Measurements from ENCODE around the gene ZNF512B. TPM values are rescaled to one million over a fixed set of nuclear protein-coding genes. Genes with fewer than 3 reads are reported as not detected.
"Not testable (repeated sequence)": the region's sequence is repeated elsewhere in the genome, so short reads cannot be mapped to it uniquely, and the experiment has no call there.

The ZNF512B gene
- total and polyA plus RNA-seq, 5 experiments from 2014 or later = 0.57 to 19.4 (median 1.5) TPM

DNA sequence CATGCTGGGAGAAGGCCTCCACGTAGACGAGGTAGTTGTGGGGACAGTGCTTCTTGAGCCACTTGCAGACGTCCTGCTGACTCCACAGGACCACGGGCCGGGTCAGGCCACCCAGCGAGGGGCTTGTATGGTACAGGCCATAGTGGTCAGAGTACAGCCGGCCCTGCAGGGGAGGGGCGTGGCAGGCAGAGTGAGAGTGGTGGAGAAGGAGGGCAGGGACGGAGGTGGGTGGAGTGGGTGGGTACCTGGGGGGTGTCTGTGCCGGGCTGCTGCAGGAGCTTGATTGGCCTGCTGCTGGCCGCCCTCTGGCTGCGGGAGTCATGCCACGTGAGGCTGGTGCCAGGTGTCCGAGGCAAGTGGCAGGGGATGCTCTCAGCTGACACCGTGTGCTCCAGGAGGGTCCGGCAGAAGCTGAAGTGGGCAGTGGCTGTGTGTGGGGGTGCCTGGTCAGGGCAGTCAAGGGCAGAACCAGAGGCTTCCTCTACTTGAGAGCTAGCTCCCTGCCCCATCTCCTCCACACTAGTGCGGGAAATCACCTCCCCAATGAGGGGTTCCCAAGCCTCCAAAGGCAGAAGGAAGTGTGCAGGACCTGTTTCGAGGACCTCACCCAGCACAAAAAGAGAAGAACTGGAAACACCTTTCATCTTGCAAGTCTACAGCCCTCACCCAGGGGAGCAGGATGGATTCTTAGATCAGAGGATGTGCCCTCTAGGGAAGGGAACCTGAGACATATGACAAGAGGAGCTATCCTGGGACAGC is 7.4 kb upstream of the ZNF512B start:
- Mint-ChIP-seq H3K4me1 (peaks cover 40 to 73% (median 60%) of the 10 kb centered on the region in 4 donors), H3K4me3 (peak overlapping the region in 9 of 10 donors; percentile 80 to 93 (median 84)), H3K27ac (peak overlapping the region; percentile 19 to 92 (median 82)), H3K9me3 (no peaks in the 10 kb centered on the region), H3K36me3 (peaks cover 0 to 29% (median 0%) of the 10 kb centered on the region in 3 donors), H3K27me3 (no peaks in the 10 kb centered on the region)
- POLR2A ChIA-PET = interaction anchor here (0.8 to 1.3 kb wide), 2 partner anchors 61 to 76 kb away, joined by 3 read pairs; no protein-coding TSS in a partner anchor
- no peak for DNase-seq
- no peak for ATAC-seq

DNA sequence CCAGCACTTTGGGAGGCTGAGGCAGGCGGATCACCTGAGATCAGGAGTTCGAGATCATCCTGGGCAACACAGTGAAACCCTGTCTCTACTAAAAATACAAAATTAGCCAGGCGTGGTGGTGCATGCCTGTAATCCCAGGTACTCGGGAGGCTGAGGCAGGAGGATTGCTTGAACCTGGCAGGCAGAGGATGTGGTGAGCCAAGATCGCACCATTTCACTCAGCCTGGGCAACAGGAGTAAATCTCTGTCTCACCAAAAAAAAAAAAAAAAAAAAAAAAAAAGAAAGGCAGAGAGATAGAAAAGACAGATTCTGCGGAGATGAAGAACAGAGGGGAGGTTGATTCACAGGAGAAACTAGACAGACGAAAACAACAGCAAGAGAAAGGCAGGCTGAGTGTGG is 6.8 kb upstream of the ZNF512B start:
- DNase-seq, H3K9me3 Mint-ChIP-seq, ATAC-seq, POLR2A ChIA-PET, H3K27me3 Mint-ChIP-seq: not testable (repeated sequence)
- Mint-ChIP-seq H3K27ac (peak overlapping the region in 7 of 10 donors; percentile 39 to 89 (median 75)), H3K4me1 (peaks cover 38 to 66% (median 57%) of the 10 kb centered on the region in 4 donors), H3K4me3 (peak overlapping the region in 9 of 10 donors; percentile 6 to 88 (median 49)), H3K36me3 (peaks cover 0 to 27% (median 0%) of the 10 kb centered on the region in 3 donors)

DNA sequence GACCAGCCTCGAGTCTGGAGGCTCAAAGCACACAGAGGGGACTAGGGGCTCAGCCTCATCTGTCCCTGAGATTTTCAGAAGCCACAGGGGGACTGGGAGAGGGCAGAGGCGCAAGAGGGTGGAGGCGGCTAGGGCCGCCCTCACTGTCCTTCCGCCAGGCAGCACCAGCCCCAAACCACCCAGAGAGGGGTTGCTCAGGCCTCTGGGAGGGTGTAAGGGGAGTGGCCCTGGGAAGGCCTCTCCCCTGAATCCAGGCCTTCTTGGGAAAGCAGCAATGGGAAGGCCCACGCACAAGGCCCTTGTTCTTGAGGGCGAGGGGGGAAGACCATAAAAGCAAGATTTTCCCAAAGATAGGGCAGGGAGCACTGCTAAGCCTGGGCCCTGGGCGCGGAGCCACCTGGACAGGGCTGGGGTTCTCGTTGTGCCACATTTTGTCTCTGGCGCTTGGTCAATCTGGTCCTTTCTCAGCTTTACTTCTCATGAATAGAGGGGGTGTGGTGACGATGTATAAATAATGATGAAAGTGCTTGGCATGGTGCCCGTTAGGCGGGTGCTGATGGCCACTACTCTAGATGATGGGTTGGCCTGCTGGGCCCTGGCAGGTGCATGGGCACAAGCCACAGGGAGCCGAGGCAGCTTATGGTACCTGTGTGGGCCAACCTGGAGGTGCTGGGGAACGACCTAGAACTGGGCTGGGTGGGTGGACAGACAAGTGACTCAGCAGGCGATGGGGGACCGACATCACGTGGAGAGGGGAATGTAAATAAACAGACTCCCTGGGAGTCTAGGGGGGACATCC is 4.9 kb upstream of the ZNF512B start:
- no peak for DNase-seq
- Mint-ChIP-seq H3K4me3 (peak overlapping the region in 1 of 10 donors; percentile 14), H3K9me3 (no peaks in the 10 kb centered on the region), H3K36me3 (peaks cover 0 to 27% (median 0%) of the 10 kb centered on the region in 3 donors), H3K27me3 (no peaks in the 10 kb centered on the region), H3K4me1 (peaks cover 26 to 57% (median 44%) of the 10 kb centered on the region in 4 donors), H3K27ac (peak overlapping the region in 7 of 10 donors; percentile 21 to 83 (median 72))
- no peak for ATAC-seq
- POLR2A ChIA-PET = interaction anchor here (0.6 to 2.1 kb wide), 5 partner anchors 18 to 453 kb away, joined by 3 to 8 read pairs (median 5); partner anchors contain the start of genes TPD52L2 and UCKL1

DNA sequence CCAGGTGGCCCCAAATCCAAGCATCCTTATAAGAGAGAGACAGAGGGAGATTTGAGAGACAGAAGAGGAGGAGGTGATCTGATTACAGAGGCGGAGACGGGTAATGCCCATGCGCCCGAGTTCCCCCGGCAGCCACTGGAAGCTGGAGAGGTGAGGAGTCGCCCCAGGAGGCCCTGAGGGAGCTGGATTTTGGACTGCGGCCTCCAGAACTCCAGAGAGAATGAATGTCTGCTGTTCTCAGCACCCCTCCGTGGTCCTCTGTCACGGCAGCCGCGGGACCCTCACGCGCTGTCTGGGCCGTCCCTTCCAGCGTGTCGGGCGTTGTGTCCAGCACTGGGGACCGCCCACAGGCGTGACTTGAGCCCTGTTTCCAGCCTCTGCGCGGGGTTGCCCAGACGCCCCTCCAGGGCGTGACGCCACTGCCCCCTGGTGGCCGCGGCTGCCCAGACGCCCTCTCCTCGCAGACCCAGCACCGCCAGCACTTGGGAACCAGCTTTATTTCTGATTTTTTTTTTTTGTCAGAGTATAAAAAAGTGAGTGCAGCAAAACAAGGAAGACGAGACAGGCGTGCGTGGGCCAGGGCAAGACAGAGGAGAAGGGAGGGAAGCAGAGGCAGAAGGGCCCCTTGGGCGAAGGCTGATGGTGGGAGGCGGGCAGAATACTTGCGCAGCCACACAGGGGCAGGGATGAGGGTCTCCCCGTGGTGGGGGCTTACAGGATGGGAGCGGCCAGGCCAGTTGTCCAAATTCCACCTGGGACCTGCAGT is 4.1 kb upstream of the ZNF512B start:
- H3K4me1 Mint-ChIP-seq = peaks cover 29 to 58% (median 47%) of the 10 kb centered on the region in 4 donors
- peak; percentile 57 to 62 for ATAC-seq
- no peaks in the 10 kb centered on the region for H3K27me3 Mint-ChIP-seq
- no peaks in the 10 kb centered on the region for H3K9me3 Mint-ChIP-seq
- peak overlapping the region in 3 of 10 donors; percentile 3 to 37 (median 14) for H3K4me3 Mint-ChIP-seq
- peak overlapping the region in 9 of 10 donors; percentile 30 to 83 (median 71) for H3K27ac Mint-ChIP-seq
- POLR2A ChIA-PET = interaction anchor here (0.6 to 2.1 kb wide), 8 partner anchors 10 to 453 kb away, joined by 3 to 8 read pairs (median 4); partner anchors contain the start of genes DNAJC5, TPD52L2 and UCKL1
- peaks cover 0 to 27% (median 0%) of the 10 kb centered on the region in 3 donors for H3K36me3 Mint-ChIP-seq
- DNase-seq = peak; percentile 57 to 89 (median 77)

DNA sequence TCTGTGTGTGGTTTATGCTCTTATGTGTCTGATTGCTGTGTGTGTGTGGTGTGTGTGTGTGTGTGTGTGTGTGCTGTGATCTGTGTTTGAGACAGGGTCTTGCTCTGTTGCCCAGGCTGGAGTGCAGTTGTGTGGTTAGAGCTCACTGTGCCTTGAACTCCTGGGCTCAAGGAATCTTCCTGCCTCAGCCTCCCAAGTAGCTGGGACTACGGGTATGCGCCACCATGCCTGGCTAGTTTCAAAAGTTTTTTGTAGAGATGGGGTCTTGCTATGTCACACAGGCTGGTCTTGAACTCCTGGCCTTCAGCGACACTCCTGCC is 3.4 kb upstream of the ZNF512B start:
- Mint-ChIP-seq H3K4me3 (no peak overlapping the region), H3K36me3 (peaks cover 0 to 27% (median 0%) of the 10 kb centered on the region in 3 donors), H3K4me1 (peaks cover 33 to 61% (median 49%) of the 10 kb centered on the region in 4 donors), H3K27me3 (no peaks in the 10 kb centered on the region), H3K9me3 (no peaks in the 10 kb centered on the region), H3K27ac (peak overlapping the region in 8 of 10 donors; percentile 10 to 87 (median 50))
- DNase-seq (no peak), ATAC-seq (no peak)
- POLR2A ChIA-PET = interaction anchor here (1.0 to 2.1 kb wide), 3 partner anchors 9 to 452 kb away, joined by 3 to 6 read pairs (median 4); partner anchors contain the start of gene UCKL1

DNA sequence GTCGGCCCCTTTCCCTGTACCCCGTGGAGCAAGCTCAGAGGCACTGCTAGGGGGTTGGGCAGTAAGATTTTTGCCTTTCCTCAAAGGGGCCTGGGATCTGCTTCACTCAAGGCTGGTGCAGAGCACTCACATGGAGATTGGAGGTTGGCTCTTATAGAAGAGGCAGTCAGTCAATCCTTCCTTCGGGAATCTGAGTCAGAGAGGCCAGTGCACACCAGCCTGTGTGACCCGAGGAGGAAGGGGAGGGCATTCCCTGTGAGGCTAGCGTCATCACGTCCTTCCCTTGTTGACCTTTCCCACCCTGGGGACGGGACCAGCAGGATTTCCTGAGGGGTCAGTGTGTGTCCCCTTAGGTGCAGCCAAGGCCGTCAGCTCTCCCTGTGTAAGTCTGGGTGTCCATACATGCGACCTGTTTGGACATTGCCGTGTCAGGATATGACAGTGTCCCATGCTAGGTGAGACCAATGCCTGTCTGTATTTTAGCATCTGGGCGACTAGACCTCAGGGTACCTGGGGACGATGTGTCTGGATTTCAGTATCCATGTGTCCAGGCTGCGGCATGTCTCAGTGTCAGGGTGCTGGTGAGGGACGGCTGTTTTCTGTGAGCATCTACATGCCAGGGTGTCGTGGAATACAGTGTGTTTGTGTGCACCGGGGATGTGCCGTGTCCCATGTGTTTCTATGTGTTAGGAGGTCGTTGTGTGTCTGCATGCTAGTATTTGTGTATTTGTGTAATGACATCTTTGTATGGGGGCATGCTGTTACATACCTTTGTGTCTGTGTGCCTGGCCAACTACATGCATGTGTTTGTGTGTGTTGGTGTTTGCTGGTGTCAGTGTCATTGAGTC is 2.8 kb upstream of the ZNF512B start:
- no peak for DNase-seq
- H3K4me1 Mint-ChIP-seq = peaks cover 28 to 56% (median 44%) of the 10 kb centered on the region in 4 donors
- no peak for ATAC-seq
- POLR2A ChIA-PET = interaction anchor here (0.5 to 2.1 kb wide), 5 partner anchors 11 to 1173 kb away, joined by 3 to 6 read pairs (median 4); partner anchors contain the start of gene UCKL1
- peaks cover 0 to 27% (median 0%) of the 10 kb centered on the region in 3 donors for H3K36me3 Mint-ChIP-seq
- H3K27ac Mint-ChIP-seq = peak overlapping the region in 8 of 10 donors; percentile 8 to 87 (median 48)
- H3K4me3 Mint-ChIP-seq = peak overlapping the region in 3 of 10 donors; percentile 24 to 88 (median 31)
- H3K27me3 Mint-ChIP-seq = no peaks in the 10 kb centered on the region
- no peaks in the 10 kb centered on the region for H3K9me3 Mint-ChIP-seq

DNA sequence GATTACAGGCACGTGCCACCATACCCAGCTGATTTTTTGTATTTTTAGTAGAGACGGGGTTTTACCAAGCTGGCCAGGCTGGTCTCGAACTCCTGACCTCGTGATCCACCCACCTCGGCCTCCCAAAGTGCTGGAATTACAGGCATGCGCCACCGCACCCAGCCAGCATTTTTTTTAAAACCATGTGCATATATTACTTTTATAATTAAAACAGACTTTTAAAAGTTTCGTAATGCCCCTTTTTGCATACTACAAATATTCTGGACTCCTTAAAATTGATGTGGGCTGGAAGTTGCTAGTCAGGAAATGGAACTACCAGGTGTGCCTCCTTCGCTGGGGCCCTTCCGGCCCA is 2.2 kb upstream of the ZNF512B start:
- H3K27me3 Mint-ChIP-seq, H3K9me3 Mint-ChIP-seq, ATAC-seq, DNase-seq: not testable (repeated sequence)
- peak overlapping the region in 3 of 10 donors; percentile 43 to 56 (median 53) for H3K27ac Mint-ChIP-seq
- peaks cover 0 to 26% (median 0%) of the 10 kb centered on the region in 3 donors for H3K36me3 Mint-ChIP-seq
- peak overlapping the region in 3 of 10 donors; percentile 24 to 88 (median 36) for H3K4me3 Mint-ChIP-seq
- POLR2A ChIA-PET = interaction anchor here (0.5 to 0.8 kb wide), 5 partner anchors 11 to 1172 kb away, joined by 3 to 8 read pairs (median 4); partner anchors contain the start of gene UCKL1
- H3K4me1 Mint-ChIP-seq = peaks cover 27 to 50% (median 38%) of the 10 kb centered on the region in 4 donors

DNA sequence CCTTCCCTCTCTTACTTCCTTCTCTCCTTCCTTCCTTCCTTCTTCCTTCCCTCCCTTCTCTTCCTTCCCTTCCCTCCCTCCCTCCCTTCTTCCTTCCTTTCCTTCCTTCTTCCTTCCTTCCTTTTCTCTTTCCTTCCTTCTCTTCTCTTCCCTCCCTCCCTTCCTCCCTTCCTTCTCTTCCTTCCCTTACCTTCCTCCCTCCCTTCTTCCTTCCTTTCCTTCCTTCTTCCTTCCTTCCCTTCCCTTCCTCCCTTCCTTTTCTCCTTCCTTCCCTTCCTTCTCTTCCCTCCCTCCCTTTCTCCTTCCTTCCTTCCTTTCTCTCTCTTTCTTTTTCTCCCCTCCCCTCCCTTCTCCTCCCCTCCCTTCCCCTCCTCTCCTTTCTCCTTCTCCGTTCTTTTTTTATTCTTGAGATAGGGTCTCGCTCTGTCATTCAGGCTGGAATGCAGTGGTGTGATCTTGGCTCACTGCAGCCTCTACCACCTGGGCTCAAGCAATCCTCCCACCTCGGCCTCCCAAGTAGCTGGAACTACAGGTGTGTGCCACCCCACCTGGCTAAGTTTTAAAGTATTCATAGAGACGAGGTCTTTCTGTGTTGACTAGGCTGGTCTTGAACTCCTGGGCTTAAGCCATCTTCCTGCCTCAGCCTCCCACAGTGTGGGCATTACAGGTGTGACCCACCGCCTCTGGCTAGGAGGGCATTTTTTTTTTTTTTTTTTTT is 1.1 kb upstream of the ZNF512B start:
- DNase-seq = no peak
- peaks cover 0 to 16% (median 0%) of the 10 kb centered on the region in 3 donors for H3K36me3 Mint-ChIP-seq
- no peaks in the 10 kb centered on the region for H3K27me3 Mint-ChIP-seq
- peak overlapping the region in 8 of 10 donors; percentile 2 to 90 (median 70) for H3K27ac Mint-ChIP-seq
- peak overlapping the region; percentile 67 to 88 (median 70) for H3K4me3 Mint-ChIP-seq
- ATAC-seq = no peak
- peaks cover 0 to 2% (median 0%) of the 10 kb centered on the region in 9 donors for H3K9me3 Mint-ChIP-seq
- POLR2A ChIA-PET = interaction anchor here (0.7 to 1.5 kb wide), 4 partner anchors 9 to 194 kb away, joined by 3 to 8 read pairs (median 4); partner anchors contain the start of gene UCKL1
- H3K4me1 Mint-ChIP-seq = peaks cover 19 to 39% (median 30%) of the 10 kb centered on the region in 4 donors

DNA sequence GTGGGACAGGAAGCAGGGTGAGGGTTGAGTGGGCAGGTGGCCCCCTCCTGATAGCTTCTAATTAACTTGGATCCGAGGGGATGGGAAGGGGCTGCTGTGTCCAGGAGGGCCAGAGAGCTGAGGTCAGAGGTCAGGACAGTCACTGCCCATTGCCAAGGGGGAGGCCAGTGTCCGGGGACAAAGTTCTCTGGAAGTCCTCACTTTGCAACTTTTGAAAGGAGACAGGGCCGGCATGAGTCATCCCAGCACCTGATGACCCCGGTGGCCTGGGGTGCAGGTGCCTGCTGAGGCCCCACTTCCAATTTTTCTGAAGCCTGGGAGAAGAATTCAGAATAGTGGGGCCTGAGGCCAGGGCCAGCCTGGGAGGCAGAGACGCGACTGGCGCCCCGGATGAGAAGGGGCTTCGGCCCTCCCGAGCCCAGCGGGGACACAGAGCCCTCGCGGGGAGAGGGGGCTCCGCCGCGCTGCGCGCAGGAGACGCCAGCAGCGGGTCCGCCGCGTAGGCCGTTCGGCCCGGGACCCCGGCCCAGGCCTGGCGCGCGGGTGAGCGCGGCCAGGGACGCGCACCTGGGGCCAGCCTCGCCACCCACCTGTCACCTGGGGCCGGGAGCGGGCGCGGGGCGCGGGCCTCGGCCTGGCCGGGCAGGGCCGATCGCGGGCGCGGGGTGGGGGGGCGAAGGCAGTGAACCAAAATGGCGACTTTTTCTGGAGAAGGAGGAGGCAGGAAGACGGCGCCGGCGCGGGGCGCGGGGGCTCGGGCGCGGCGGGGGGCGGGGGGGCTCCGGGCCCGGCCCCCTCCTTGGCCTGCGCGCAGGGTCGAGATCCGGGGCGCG is 586 bp downstream of the ZNF512B start:
- POLR2A ChIA-PET = interaction anchor here (0.7 to 2.2 kb wide), 8 partner anchors 10 to 130 kb away, joined by 3 to 9 read pairs (median 4); partner anchors contain the start of genes DNAJC5, SAMD10 and UCKL1
- peak overlapping the region; percentile 76 to 91 (median 84) for H3K4me3 Mint-ChIP-seq
- no peaks in the 10 kb centered on the region for H3K27me3 Mint-ChIP-seq

More for the DNA sequence above, 586 bp downstream of the ZNF512B start:
- ATAC-seq = peak; percentile 42 to 56
- H3K27ac Mint-ChIP-seq = peak overlapping the region; percentile 71 to 92 (median 88)
- H3K9me3 Mint-ChIP-seq = peaks cover 0 to 3% (median 0%) of the 10 kb centered on the region in 9 donors
- peaks cover 0 to 10% (median 0%) of the 10 kb centered on the region in 3 donors for H3K36me3 Mint-ChIP-seq
- H3K4me1 Mint-ChIP-seq = peaks cover 19 to 35% (median 26%) of the 10 kb centered on the region in 4 donors
- peak in 5 of 10 donors; percentile 38 to 76 (median 48) for DNase-seq

Data from naive thymus-derived CD8-positive, alpha-beta T cell (primary cell).